Right atrium auricular region (tissue), 2 donors: ENCODE measurements around the gene DUSP11. TPM values are rescaled to one million over a fixed set of nuclear protein-coding genes. Genes with fewer than 3 reads are reported as not detected.
"Not testable (repeated sequence)": the region's sequence is repeated elsewhere in the genome, so short reads cannot be mapped to it uniquely, and the experiment has no call there.

Experiments
- DNase-seq: peaks from one replicate; pipeline ENCODE4 v3.0.0-alpha.2; 2019; ENCODE audit warnings: low spot score
- H3K27ac ChIP-seq, 2 donors: fragments of 200-600 bp; sonication (generic); 1 replicate in 1 of 2; 2 replicates in 1 of 2; pipeline ENCODE4 v1.5.1; 2016 to 2019
- H3K27me3 ChIP-seq, 2 donors: fragments of 200-600 bp; sonication (generic); one replicate each; pipeline versions ENCODE4 v1.5.1 to v1.6.0; 2017 to 2019
- H3K36me3 ChIP-seq: fragments of 200-600 bp; sonication (generic); one replicate; pipeline ENCODE4 v1.5.1; 2016
- H3K4me1 ChIP-seq, 2 donors: fragments of 200-600 bp; sonication (generic); one replicate each; pipeline versions ENCODE4 v1.5.1 to v1.6.0; 2017 to 2019
- H3K4me3 ChIP-seq, 2 donors: fragments of 200-600 bp; sonication (generic); 1 replicate in 1 of 2; 2 replicates in 1 of 2; pipeline ENCODE4 v1.5.1; 2017 to 2019; ENCODE audit warnings: mild to moderate bottlenecking in 1 of 2, moderate library complexity in 1 of 2
- H3K9me3 ChIP-seq, 2 donors: fragments of 200-600 bp; sonication (generic); one replicate each; pipeline ENCODE4 v1.5.1; 2019
- total RNA-seq, 2 donors: library from RNA; depleted of rRNA; stranded (reverse); fragments of >200 nt; gene quantifications; one replicate each; pipeline ENCODE4 v1.1.0, GENCODE V29; 2016
- TF ChIP-seq, protein P1 (sequence below), 2 donors: fragments of 200-600 bp; sonication (generic); IDR thresholded peaks; one replicate each; pipeline ENCODE4 v1.5.1; 2019; ENCODE audit warnings: antibody characterized with exemption in 2 of 2

DUSP11 gene
- total RNA-seq, 2 donors from 2014 or later: 17.0 to 18.2 TPM

DNA sequence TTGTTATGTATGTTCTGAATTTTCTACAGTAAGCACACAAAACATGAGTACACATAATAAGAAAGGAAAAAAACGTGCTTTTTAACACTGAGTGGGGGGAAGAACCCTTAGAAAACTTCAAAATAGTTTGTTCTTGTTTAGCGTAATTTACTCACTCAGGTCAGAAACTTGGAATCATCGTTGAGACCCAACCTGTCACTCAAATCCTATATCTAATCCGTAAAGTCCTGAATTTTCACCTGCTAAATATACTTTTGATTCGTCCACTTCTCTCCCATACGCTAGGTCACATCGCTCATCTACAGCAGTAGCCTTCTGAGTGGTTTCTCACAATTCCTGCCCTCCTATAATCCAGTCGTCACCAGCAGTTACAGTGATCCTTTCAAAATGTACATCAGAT is 43.5 kb downstream of the DUSP11 start:
- no peaks in the 10 kb centered on the region for H3K9me3 ChIP-seq
- TF ChIP-seq, protein P1, sequence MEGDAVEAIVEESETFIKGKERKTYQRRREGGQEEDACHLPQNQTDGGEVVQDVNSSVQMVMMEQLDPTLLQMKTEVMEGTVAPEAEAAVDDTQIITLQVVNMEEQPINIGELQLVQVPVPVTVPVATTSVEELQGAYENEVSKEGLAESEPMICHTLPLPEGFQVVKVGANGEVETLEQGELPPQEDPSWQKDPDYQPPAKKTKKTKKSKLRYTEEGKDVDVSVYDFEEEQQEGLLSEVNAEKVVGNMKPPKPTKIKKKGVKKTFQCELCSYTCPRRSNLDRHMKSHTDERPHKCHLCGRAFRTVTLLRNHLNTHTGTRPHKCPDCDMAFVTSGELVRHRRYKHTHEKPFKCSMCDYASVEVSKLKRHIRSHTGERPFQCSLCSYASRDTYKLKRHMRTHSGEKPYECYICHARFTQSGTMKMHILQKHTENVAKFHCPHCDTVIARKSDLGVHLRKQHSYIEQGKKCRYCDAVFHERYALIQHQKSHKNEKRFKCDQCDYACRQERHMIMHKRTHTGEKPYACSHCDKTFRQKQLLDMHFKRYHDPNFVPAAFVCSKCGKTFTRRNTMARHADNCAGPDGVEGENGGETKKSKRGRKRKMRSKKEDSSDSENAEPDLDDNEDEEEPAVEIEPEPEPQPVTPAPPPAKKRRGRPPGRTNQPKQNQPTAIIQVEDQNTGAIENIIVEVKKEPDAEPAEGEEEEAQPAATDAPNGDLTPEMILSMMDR (IDR thresholded peaks at IDR 0.05): no peak
- H3K4me3 ChIP-seq: peak overlapping the region; percentile 68 to 82
- peak overlapping the region; percentile 66 to 69 for H3K27ac ChIP-seq
- peaks cover 0 to 16% of the 10 kb centered on the region in 2 donors for H3K4me1 ChIP-seq
- no peaks in the 10 kb centered on the region for H3K27me3 ChIP-seq
- H3K36me3 ChIP-seq: peaks cover 19% of the 10 kb centered on the region
- DNase-seq: no peak

GRCh38 chr2:73730810-73731209 is 49.1 kb downstream of the DUSP11 start:
- H3K4me3 ChIP-seq: no peak overlapping the region
- no peaks in the 10 kb centered on the region for H3K27me3 ChIP-seq
- H3K27ac ChIP-seq: peak overlapping the region in 1 of 2 donors; percentile 4
- no peaks in the 10 kb centered on the region for H3K9me3 ChIP-seq
- TF ChIP-seq, protein P1 (IDR thresholded peaks at IDR 0.05): no peak
- peaks cover 33% of the 10 kb centered on the region for H3K36me3 ChIP-seq
- H3K4me1 ChIP-seq: peaks cover 0 to under 1% of the 10 kb centered on the region in 2 donors
- DNase-seq: no peak

DNA sequence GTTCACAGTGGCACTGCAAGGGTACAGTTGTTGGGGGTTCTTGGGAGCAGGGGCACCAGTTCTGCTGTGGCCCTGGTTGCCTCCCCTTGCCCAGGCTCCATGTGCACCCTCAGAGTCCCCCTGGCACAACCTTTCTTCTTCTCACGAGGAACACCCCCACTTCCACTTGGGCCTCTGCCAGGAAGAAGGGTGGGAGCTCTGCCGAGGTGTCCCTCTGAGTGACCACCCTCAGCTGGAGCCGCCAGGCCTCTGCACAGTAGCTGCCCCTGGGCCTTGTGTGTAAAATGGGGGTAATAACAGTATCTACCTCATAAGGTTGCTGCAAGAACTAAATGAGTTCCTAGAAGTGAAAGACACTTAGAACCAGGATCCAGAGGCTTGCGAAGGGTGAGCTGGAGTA is 51.2 kb downstream of the DUSP11 start:
- H3K4me1 ChIP-seq: no peaks in the 10 kb centered on the region
- no peak for DNase-seq
- TF ChIP-seq, protein P1 (IDR thresholded peaks at IDR 0.05): no peak
- H3K27ac ChIP-seq: no peak overlapping the region
- H3K27me3 ChIP-seq: no peaks in the 10 kb centered on the region
- H3K4me3 ChIP-seq: no peak overlapping the region
- peaks cover 33% of the 10 kb centered on the region for H3K36me3 ChIP-seq
- no peaks in the 10 kb centered on the region for H3K9me3 ChIP-seq

DNA sequence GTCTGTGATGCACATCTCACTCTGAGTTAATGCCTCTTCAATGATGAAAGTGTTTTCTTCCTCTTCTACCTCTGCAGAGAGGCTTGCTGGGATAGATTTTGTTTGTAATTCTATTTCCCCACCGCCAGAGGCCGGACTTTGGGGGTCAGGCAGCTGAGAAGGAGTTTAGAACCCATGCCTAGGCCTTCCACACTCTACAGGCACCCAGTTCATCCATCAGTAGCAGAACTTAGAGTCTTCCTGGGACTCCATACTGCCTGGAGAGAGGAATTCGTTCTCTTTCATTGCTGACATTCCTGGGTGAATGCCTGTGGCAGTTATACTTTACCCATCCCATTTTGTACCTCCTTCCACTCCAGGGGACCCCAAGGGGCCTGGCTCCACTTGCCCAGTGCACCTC is 51.9 kb downstream of the DUSP11 start:
- Histone ChIP-seq H3K27ac (no peak overlapping the region), H3K9me3 (no peaks in the 10 kb centered on the region), H3K36me3 (peaks cover 29% of the 10 kb centered on the region), H3K27me3 (no peaks in the 10 kb centered on the region), H3K4me1 (no peaks in the 10 kb centered on the region), H3K4me3 (no peak overlapping the region)
- no peak for DNase-seq
- TF ChIP-seq, protein P1 (IDR thresholded peaks at IDR 0.05): no peak

GRCh38 chr2:73726657-73727056 is 53.2 kb downstream of the DUSP11 start:
- not testable (repeated sequence) for H3K4me3 ChIP-seq, H3K27ac ChIP-seq, H3K27me3 ChIP-seq, DNase-seq, H3K9me3 ChIP-seq, H3K4me1 ChIP-seq
- peaks cover 17% of the 10 kb centered on the region for H3K36me3 ChIP-seq

DNA sequence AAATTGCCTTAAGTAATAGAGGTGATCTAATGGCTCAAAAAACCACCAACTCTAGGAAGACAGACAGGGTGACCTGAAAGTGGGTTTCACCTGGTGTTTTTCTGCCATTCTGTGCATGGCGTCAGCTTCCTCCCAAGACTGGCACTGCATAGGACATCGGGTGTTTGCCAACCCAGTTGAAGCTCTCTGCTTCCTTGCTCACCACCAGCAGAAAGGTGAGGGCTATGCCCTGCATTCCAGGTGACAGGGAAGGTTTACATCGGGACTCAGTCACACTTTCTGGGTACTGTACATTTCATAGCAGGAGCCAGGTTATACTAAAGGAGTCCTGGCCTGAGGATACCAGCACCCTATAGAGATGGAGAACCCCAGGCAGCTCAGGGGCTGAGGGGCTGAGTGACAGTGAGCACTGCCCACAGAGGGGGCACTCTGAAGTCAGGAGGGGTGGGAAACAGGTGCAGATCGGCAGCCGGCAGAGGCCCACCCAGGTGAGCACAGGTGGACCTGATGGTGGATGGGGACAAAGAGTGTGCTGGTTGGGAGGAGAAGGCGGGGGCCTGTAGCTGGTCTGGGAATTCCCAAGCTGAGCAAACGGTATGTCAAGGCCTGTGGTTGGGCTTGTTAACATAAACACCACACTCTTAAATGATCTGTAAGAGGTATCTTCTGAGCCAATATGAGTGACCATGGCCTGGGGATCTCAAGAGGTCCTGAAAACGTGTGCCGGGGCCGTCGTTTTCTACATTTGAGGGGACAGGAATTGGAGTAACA is 60.9 kb downstream of the DUSP11 start:
- no peak for DNase-seq
- Histone ChIP-seq H3K27me3 (no peaks in the 10 kb centered on the region), H3K4me3 (no peak overlapping the region)

More for the DNA sequence above, 60.9 kb downstream of the DUSP11 start:
- TF ChIP-seq, protein P1 (IDR thresholded peaks at IDR 0.05): no peak
- no peaks in the 10 kb centered on the region for H3K4me1 ChIP-seq
- no peak overlapping the region for H3K27ac ChIP-seq
- no peaks in the 10 kb centered on the region for H3K36me3 ChIP-seq
- no peaks in the 10 kb centered on the region for H3K9me3 ChIP-seq
